Neural cell (in vitro differentiated cells): Measurements from ENCODE around the gene RARG. TPM values are rescaled to one million over a fixed set of nuclear protein-coding genes. Genes with fewer than 3 reads are reported as not detected.
A peak's percentile ranks its signal among the peaks of the same experiment; 100 is the strongest.

Experiments used
- H2AFZ ChIP-seq: fragments of 200-600, 300-800 bp; sonication (generic), shearing (Covaris generic); 2 replicates; pipeline ENCODE4 v1.6.0; 2014; ENCODE audit warnings: low read depth, mild to moderate bottlenecking, antibody characterized with exemption, low read length, moderate library complexity
- H3F3A ChIP-seq: fragments of 200-600 bp; shearing (Covaris generic); 2 replicates; pipeline ENCODE4 v1.6.1; 2016; ENCODE audit warnings: mild to moderate bottlenecking, moderate library complexity, mixed read lengths, antibody characterized with exemption, low read length; ENCODE audit not compliant: insufficient read depth, poor library complexity, severe bottlenecking
- H3K27ac ChIP-seq: fragments of 200-600, 300-800 bp; sonication (generic), shearing (Covaris generic); 2 replicates; pipeline ENCODE4 v1.5.1; 2014; ENCODE audit warnings: mild to moderate bottlenecking, low read length, moderate library complexity
- H3K27me3 ChIP-seq: fragments of 300-800, 200-600 bp; sonication (generic), shearing (Covaris generic); 2 replicates; pipeline ENCODE4 v1.6.0; 2014; ENCODE audit warnings: mild to moderate bottlenecking, low read depth, low read length, moderate library complexity; ENCODE audit not compliant: insufficient read depth
- H3K36me3 ChIP-seq: fragments of 300-800, 200-600 bp; sonication (generic), shearing (Covaris generic); 2 replicates; pipeline ENCODE4 v1.5.1; 2014; ENCODE audit warnings: mild to moderate bottlenecking, antibody characterized with exemption, low read length, moderate library complexity; ENCODE audit not compliant: insufficient read depth
- H3K4me2 ChIP-seq: fragments of 300-800, 200-600 bp; sonication (generic), shearing (Covaris generic); 2 replicates; pipeline ENCODE4 v1.6.0; 2014; ENCODE audit warnings: mild to moderate bottlenecking, low read length
- H3K4me3 ChIP-seq: fragments of 300-800, 200-600 bp; sonication (generic), shearing (Covaris generic); 2 replicates; pipeline ENCODE4 v1.5.1; 2014; ENCODE audit warnings: mild to moderate bottlenecking, low read length, moderate library complexity
- H3K79me2 ChIP-seq: fragments of 200-600 bp; shearing (Covaris generic); replicated peaks from 2 replicates; pipeline ENCODE4 v1.6.0; 2014; ENCODE audit warnings: mild to moderate bottlenecking, low read length, moderate library complexity; ENCODE audit not compliant: insufficient read depth
- H3K9ac ChIP-seq: fragments of 300-800, 200-600 bp; sonication (generic), shearing (Covaris generic); 2 replicates; pipeline ENCODE4 v1.6.1; 2016; ENCODE audit warnings: mild to moderate bottlenecking, low read length, mixed read lengths
- H3K9me2 ChIP-seq: fragments of 200-600 bp; shearing (Covaris generic); 2 replicates; pipeline ENCODE4 v1.6.1; 2016; ENCODE audit warnings: mild to moderate bottlenecking, low read length, mixed read lengths; ENCODE audit not compliant: insufficient read depth
- H3K9me3 ChIP-seq: fragments of 200-600, 300-800 bp; sonication (generic), shearing (Covaris generic); 2 replicates; pipeline ENCODE4 v1.6.1; 2016; ENCODE audit warnings: mild to moderate bottlenecking, mixed run types, low read length, moderate library complexity, mixed read lengths
- H4K20me1 ChIP-seq: fragments of 200-600 bp; shearing (Covaris generic); 2 replicates; pipeline ENCODE4 v1.6.1; 2016; ENCODE audit warnings: mild to moderate bottlenecking, mixed run types; ENCODE audit not compliant: insufficient read depth
- EP300 ChIP-seq: fragments of 450-650 bp; conservative IDR thresholded peaks from 2 replicates; pipeline ENCODE4 v1.6.1; 2014; ENCODE audit warnings: antibody characterized with exemption, mild to moderate bottlenecking, moderate library complexity; ENCODE audit not compliant: poor library complexity, severe bottlenecking
- EZH2 ChIP-seq: fragments of 200-600, 300-800 bp; shearing (Covaris generic), sonication (generic); IDR thresholded peaks from 2 replicates; pipeline ENCODE4 v1.6.1; 2014; ENCODE audit warnings: antibody characterized with exemption, low read length, borderline replicate concordance, mild to moderate bottlenecking; ENCODE audit not compliant: insufficient read depth, poor library complexity, severe bottlenecking
- MXI1 ChIP-seq: fragments of 450-650 bp; conservative IDR thresholded peaks from 2 replicates; pipeline ENCODE4 v1.6.1; 2014; ENCODE audit warnings: antibody characterized with exemption, mild to moderate bottlenecking; ENCODE audit not compliant: poor library complexity, severe bottlenecking
- POLR2AphosphoS5 ChIP-seq: IDR thresholded peaks from 2 replicates; pipeline ENCODE4 v1.6.1; 2012
- RAD21 ChIP-seq: fragments of 450-650 bp; conservative IDR thresholded peaks from 2 replicates; pipeline ENCODE4 v1.6.1; 2014; ENCODE audit warnings: antibody characterized with exemption, mild to moderate bottlenecking, moderate library complexity
- SMC3 ChIP-seq: fragments of 450-650 bp; conservative IDR thresholded peaks from 2 replicates; pipeline ENCODE4 v1.6.1; 2014; ENCODE audit warnings: antibody characterized with exemption, mild to moderate bottlenecking, moderate library complexity; ENCODE audit not compliant: poor library complexity
- TAF1 ChIP-seq: IDR thresholded peaks from 2 replicates; pipeline ENCODE4 v1.6.1; 2012; ENCODE audit warnings: low read depth
- polyA plus RNA-seq: library from polyadenylated mRNA; depleted of rRNA; stranded (reverse); fragments of >200 nt; gene quantifications from 2 replicates; pipeline ENCODE4 v1.2.3, GENCODE V29; 2014
- TF ChIP-seq, protein P1 (sequence below): IDR thresholded peaks from 2 replicates; pipeline ENCODE4 v1.6.1; 2012; ENCODE audit warnings: borderline replicate concordance
- TF ChIP-seq, protein P2 (sequence below): fragments of 450-650 bp; IDR thresholded peaks from 2 replicates; pipeline ENCODE4 v1.5.1; 2014; ENCODE audit warnings: antibody characterized with exemption, mild to moderate bottlenecking, moderate library complexity; ENCODE audit not compliant: poor library complexity, severe bottlenecking

Gene RARG
- polyA plus RNA-seq, 1 donor from 2014 or later: 0.61 TPM

DNA sequence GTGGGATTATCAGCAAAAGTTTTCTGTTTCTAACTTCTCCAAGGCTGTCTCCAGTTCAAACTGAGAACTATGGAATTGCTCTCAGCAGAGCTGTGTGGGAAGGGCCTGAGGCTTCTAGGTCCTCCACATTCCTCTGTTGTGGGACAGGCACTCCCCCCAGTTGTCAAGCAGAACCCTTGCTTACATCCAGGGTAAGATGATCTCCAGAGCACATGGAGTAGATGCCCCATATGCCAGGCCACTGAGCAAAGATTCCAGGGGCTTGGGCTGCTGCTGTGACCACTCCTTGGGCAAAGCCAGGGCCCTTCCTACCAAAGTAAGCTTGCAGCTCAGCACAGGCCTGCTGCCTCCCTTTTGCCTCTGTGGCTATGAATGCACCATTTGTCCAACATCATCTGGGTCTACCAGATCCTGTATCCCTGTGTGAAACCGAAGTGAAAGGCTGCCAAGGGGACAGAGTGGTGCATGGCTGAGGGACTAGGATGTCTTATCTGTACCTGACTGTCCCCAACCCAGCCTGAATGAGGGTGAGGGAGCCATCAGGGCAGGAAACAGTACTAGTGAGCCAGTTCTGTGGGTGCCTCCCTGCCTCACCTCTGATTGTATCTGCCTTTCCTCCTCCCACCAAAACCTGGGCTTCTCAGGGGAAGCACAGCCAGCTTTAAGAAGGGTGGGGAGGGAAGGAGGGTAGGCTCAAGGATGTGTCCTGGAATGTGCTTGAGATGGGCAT is 23.0 kb upstream of the RARG start:
- Histone ChIP-seq H3K4me2 (no peak overlapping the region), H3K9me2 (no peaks in the 10 kb centered on the region), H4K20me1 (no peaks in the 10 kb centered on the region), H2AFZ (no peak overlapping the region), H3K4me3 (no peak overlapping the region), H3K79me2 (peaks cover 8% of the 10 kb centered on the region), H3K27me3 (no peaks in the 10 kb centered on the region), H3F3A (no peaks in the 10 kb centered on the region), H3K36me3 (no peaks in the 10 kb centered on the region), H3K9me3 (no peaks in the 10 kb centered on the region), H3K27ac (no peak overlapping the region), H3K9ac (no peak overlapping the region)
- TF ChIP-seq EP300: no peak
- TF ChIP-seq, protein P1, sequence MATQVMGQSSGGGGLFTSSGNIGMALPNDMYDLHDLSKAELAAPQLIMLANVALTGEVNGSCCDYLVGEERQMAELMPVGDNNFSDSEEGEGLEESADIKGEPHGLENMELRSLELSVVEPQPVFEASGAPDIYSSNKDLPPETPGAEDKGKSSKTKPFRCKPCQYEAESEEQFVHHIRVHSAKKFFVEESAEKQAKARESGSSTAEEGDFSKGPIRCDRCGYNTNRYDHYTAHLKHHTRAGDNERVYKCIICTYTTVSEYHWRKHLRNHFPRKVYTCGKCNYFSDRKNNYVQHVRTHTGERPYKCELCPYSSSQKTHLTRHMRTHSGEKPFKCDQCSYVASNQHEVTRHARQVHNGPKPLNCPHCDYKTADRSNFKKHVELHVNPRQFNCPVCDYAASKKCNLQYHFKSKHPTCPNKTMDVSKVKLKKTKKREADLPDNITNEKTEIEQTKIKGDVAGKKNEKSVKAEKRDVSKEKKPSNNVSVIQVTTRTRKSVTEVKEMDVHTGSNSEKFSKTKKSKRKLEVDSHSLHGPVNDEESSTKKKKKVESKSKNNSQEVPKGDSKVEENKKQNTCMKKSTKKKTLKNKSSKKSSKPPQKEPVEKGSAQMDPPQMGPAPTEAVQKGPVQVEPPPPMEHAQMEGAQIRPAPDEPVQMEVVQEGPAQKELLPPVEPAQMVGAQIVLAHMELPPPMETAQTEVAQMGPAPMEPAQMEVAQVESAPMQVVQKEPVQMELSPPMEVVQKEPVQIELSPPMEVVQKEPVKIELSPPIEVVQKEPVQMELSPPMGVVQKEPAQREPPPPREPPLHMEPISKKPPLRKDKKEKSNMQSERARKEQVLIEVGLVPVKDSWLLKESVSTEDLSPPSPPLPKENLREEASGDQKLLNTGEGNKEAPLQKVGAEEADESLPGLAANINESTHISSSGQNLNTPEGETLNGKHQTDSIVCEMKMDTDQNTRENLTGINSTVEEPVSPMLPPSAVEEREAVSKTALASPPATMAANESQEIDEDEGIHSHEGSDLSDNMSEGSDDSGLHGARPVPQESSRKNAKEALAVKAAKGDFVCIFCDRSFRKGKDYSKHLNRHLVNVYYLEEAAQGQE: no peak
- no peak for TF ChIP-seq EZH2
- TF ChIP-seq RAD21: no peak
- TF ChIP-seq TAF1: no peak
- TF ChIP-seq POLR2AphosphoS5: no peak
- no peak for TF ChIP-seq MXI1
- TF ChIP-seq, protein P2, sequence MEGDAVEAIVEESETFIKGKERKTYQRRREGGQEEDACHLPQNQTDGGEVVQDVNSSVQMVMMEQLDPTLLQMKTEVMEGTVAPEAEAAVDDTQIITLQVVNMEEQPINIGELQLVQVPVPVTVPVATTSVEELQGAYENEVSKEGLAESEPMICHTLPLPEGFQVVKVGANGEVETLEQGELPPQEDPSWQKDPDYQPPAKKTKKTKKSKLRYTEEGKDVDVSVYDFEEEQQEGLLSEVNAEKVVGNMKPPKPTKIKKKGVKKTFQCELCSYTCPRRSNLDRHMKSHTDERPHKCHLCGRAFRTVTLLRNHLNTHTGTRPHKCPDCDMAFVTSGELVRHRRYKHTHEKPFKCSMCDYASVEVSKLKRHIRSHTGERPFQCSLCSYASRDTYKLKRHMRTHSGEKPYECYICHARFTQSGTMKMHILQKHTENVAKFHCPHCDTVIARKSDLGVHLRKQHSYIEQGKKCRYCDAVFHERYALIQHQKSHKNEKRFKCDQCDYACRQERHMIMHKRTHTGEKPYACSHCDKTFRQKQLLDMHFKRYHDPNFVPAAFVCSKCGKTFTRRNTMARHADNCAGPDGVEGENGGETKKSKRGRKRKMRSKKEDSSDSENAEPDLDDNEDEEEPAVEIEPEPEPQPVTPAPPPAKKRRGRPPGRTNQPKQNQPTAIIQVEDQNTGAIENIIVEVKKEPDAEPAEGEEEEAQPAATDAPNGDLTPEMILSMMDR: no peak

DNA sequence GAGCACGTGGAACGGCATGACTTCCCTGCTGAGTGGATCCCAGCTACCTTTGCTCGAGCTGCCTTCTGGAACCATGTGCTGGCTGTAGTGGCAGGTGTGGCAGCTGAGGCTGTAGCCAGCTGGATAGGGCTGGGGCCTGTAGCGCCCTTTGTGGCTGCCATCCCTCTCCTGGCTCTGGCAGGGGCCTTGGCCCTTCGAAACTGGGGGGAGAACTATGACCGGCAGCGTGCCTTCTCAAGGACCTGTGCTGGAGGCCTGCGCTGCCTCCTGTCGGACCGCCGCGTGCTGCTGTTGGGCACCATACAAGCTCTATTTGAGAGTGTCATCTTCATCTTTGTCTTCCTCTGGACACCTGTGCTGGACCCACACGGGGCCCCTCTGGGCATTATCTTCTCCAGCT is 21.3 kb upstream of the RARG start:
- TF ChIP-seq MXI1 (no peak), EZH2 (no peak), TAF1 (no peak), EP300 (no peak), SMC3 (no peak), RAD21 (no peak), POLR2AphosphoS5 (no peak)
- TF ChIP-seq, protein P2: no peak
- TF ChIP-seq, protein P1: no peak
- Histone ChIP-seq H3K4me3 (peak overlapping the region; percentile 93), H3K27ac (no peak overlapping the region), H3K9ac (no peak overlapping the region), H3K36me3 (no peaks in the 10 kb centered on the region), H3K79me2 (peaks cover 8% of the 10 kb centered on the region), H3K9me3 (no peaks in the 10 kb centered on the region), H4K20me1 (no peaks in the 10 kb centered on the region), H3K27me3 (no peaks in the 10 kb centered on the region), H3F3A (no peaks in the 10 kb centered on the region), H3K9me2 (no peaks in the 10 kb centered on the region), H2AFZ (no peak overlapping the region), H3K4me2 (peak overlapping the region; percentile 87)
